HG03025 (cell line): Measurements from ENCODE around the gene ADAMTS9.

Source experiments
- ATAC-seq: cut with Tn5 transposase; IDR thresholded peaks from one replicate; pipeline ENCODE4 v1.9.1; 2021; ENCODE audit warnings: mild to moderate bottlenecking, moderate library complexity; ENCODE audit not compliant: unreplicated experiment, low FRiP score

The ADAMTS9 gene

DNA sequence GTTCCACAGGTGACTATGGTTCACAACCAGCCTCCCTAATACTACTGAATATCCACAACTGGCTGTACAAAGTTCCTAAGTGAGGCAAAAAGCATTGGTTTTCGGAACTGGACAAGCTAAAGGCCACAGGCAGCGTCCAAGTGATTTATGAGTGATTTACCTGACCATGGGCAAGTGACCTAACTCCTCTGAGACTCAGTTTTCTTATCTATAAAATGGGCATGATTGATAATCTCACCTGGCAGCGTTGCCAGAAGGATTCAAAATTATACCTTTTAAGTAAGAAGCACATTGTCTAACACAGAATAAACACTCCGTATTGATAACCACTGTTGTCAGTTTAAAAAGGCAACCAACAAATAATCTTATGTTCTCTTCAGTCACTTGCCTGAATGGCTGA lies 29.8 kb downstream of the ADAMTS9 start:
- no peak for ATAC-seq

DNA sequence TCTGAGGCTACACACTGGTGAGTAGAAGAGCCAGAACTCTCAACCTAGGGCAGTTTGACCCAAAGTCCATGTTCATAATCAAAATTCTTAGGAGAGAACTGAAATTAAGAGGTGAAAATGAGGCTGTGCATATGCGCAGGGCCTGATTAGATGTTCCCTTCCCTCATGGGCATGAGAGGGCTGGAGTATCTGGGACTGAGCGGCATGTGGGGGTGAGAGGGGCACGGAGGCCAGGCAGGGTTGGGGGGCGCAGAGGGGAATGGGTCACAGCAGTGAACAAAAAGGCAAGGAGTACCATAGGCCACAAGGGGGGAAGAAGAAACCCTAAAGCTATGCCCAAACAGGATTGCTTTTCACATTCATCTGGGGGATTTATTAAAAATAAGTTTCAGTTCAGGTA lies 31.3 kb downstream of the ADAMTS9 start:
- no peak for ATAC-seq

DNA sequence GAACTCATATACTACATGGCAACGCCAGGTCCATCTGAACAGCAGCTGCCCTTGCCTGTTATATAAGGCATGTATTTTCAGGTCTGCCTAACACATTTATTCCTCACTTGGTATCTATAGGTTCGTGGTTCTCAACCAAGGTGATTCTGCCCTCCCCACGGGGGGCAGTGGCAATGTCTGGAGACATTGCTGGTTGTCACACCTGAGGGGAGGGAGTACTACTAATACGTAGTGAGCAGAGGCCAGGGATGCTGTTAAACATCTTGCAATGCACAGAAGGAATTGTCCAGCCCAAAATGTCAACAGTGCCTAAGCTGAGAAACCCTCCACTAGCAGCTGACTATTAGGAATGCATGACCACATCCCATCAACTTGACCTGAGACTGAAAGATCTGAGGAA lies 32.6 kb downstream of the ADAMTS9 start:
- no peak for ATAC-seq

DNA sequence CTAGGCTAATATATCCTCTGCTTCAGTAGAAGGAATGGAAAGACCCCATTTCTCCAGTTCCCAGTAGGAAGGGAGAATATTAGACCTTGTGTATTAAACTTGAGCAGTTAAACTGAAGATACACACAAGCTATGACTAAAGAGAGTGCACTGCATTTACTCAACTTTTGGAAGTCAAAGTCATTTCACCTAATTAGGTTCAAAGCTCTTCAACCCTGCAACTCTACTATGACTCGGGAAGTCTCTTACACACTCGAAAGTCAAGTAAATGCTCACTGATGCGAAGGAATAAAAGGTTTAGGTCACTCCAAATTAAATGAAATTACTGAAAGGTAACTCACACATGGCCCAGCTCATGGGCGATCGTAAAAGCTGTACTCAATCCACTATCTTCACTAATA lies 33.8 kb downstream of the ADAMTS9 start:
- no peak for ATAC-seq

DNA sequence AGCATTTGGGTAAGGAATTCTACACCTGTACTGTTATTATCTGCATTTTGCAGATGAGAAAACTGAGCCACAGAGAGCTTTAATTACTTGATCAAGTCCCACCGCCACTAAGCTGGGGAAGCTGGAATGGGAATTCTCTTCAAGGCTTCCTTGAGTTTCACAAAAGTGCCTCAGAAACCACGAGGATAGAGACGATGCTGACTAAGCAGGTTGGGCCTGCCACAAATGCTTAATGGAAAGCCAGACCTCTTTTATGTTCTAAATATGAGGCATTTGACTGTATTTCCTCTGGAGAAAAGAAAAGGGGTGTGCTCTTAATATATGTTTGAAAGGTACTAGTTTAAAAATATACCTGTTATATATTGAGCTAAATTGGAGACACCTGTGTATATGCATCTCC lies 34.7 kb downstream of the ADAMTS9 start:
- no peak for ATAC-seq

DNA sequence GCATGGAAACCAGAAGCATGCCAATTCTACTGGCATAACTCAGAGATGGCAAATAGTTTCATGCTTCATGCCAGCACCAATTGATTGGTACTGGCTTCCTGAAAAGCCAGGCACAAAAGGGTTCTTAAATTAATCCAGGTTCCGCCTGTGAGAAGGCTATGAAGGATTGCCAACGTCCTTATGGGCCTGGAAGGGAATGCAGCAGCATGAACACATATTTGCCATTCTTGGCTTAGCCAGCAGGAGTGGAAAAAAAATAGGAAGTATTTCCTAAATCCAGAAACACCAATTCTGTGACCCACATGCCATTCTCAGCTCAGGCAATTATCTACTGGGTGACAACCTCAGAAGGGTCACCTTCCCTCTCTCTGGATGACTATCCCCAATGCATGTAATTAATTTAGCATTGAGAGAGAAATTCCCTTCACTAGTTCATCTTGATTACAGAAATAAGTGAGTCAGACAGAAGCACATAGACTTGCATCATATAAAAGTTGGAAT lies 36.0 kb downstream of the ADAMTS9 start:
- ATAC-seq: no peak

DNA sequence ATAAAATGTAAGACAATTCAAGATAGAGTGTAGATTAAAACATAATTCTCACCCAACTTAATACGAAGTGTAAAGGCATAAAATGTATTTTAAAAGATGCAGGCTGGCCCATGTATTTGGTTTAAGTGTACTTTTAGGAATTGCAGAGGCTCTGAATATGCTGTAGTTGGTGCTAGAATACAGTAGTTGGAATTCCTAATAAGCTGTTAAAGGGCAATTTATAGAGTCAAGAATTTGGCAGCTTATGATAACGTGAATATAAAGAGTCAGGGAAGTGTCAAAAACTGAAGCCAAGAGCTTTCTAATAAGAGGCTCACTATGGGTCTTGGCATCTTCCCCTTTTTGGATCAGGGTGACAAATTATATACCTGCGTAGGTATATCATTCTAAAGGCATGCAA lies 36.5 kb downstream of the ADAMTS9 start:
- ATAC-seq: no peak

DNA sequence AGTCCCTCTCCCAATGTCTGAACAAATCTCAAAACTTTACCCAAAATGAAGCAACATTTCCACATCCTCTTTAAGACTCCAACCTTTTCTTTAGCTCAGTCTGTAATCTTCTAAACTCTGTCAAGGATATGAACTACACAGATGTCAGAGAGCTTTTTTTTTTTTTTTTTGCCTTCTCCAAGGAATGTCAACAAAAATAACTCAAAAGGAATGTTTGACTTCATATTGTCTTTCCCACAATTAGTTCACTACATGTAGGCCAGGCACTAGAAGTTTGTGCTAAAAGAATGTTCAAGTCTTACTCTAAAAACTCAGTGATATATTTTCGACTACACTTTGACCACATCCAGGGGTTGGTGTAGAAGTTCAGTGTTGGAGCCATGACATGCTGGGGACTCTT lies 37.1 kb downstream of the ADAMTS9 start:
- ATAC-seq: no peak

DNA sequence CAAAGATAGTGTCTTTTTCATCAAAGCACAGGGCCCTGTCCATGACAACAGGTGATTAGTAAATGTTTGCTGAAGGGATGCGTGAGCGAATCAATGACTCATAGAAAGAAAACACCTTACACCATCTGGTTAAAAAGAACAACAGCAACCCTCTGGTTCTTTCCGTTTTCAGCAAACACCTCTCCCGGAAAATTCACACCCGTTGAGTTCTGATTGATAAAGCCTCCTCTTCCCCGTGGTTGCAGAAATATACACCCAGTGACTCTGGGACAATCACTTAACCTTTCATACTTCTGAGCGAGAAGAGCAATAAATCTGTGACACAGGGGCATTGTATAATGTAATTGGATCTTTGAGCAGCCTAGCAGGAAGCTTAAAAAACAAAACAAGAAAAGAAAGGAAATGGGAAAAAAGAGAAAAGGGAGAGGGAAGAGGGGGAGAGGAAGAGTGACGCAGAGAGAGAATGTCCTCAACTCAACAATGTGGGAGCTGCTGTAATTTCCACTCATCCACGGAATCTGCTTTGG lies 37.6 kb downstream of the ADAMTS9 start:
- ATAC-seq: no peak

DNA sequence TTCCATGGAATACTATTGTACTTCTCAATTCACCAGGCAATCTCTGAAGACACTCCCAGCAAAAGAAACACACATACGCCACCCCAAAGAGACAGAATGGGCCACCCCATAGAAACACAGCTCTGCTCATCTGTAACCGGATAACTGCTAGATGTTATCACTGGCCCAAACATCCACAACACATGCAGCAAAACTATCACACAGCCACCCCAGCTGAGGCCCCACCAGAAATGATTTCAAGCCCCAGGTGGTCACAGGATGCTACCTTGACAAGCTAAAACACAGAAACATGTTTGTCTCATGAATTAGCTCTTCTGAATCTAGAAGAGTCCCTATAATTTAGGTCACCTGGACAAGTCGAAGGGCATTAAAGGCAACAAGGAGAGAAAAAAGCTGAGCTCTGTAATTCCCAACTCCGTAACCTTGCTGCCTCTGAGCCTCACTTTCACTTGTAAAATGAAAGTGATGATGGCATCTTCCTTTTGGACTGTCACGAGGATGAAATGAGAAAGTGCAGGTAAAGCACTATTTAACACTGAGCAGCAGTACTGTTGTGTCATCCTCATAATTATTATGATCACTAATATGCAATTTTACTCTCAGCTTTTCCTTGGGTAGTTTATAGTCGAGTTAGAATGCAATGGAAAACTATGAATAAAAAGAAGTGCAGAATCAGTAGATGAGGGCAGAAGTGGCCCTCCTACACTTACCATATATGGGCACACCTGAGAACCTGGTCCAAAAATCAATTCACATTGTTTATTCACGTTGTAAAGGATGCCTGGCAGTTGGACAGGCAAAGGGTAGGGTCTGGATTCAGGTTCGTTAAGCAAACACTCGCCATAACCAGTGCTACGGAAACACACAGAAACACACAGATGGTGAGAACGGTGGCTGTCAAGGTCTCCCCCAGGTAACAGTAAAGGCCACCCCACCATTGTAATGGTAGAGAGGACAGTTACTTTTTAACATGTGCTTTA lies 38.6 kb downstream of the ADAMTS9 start:
- ATAC-seq: no peak

DNA sequence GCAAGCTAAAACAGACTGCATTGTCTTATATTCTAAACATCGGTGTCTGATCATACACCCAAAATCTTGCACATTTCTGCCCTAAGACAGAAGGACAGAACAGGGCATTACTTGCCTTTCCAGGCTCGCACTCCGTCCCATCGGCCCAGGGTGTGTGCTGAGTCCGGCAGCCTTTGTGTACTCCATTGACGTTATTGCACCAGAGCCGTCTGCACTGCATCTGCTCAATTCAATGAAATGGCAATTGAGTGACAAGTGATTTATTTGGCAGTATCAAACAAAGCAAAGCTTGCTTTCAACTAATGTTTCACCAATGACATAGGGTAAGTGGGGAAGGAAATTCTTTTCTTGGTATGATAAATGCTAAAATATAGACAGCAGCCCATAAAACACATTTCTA lies 40.0 kb downstream of the ADAMTS9 start:
- ATAC-seq: no peak

DNA sequence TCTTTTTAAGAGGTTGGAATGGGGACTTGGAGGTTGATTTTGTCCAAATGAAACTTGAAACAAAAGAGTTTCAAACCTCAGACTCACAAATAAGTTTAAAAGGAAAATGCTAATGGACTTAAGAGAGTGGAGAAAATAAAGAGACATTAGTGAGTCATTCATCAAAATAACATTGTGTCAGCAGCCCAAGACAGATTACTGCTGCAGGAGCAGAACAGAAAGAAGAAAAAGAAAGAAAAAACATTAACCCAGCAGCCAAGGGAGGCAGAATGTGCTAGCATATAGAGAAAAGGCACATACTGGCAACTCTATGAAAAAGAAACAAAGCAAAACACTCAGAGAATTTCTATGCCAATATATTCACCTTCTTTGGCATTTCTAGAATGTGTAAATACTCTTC lies 42.6 kb downstream of the ADAMTS9 start:
- no peak for ATAC-seq

DNA sequence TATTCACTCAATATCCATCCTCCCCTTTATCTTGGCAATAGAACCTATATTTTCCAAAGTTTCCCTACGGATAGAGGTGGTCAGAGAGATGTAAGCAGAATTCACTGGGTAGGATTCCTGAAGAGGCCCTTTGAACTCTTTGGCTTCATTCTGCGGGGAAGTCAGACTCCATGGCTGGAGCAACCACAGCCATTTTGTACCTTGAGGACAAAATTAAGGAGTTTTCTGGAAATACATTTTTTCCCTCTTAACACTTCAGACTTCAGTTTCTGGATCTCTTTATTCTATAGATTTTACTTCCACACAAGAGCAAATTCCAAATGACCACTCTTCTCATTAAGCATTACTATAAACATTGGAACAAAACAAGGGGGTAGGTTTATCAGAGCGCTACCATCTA lies 43.3 kb downstream of the ADAMTS9 start:
- no peak for ATAC-seq

DNA sequence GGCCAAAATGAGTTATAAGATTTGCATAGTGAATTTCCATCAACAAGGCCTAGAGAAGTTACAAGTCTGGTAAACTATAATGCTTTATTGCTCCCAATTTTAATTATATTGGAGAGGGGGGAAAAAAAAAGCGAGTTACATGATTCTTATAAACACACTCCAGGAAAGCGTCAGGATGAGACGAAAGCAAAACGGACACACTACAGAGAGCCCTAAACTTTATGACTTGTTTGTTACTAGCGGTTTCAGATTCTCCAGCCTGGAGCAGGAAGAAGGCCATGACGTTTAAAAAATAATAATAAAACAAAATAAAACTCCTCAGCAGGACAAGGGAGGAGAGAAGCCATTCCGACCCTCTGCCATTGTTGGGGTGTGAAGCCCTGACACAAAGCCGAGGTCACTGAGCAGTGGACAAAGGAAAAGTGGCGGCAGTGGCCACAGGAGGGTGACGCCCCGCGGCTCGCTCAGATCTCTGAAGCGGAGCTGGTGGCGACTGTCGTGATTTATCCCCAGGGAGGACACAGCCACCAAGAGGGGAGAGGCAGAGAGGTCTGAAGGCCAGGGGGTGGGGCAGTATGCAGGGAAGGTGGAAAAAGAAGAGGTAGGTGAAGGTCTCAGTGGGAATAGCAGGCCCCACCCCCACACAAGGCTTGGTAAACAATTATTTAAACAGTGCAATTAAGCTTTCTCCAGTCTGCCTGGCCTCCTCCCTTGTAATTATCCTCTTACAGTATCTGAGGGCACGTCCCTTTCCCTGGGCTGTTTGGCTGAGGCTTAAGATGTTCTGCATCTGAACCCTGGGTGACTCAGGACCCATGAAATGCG lies 45.3 kb downstream of the ADAMTS9 start:
- no peak for ATAC-seq

DNA sequence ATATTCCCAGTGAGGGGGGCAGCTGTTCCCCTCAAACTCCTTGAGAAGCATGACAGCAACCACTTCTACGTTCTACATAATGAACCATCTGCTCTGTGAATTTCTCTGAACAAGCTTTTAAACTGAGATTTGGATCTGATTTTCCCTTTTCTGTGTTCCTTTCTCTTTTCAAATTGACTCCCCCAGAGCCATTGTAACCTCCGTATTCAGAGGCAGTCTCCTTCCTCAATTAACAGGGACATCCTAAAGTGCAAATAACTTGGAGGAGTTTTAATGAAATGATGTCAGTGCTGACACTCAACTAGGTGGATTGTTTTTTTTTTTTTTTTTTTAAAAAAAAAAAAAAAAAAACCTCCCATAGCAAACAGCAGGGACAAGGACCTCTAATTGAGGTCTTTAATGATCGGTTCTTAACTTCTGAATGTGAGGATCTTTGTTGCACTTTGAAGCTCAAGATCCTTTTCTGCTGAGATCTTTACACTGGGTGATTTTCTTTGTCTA lies 48.8 kb downstream of the ADAMTS9 start:
- ATAC-seq: no peak

DNA sequence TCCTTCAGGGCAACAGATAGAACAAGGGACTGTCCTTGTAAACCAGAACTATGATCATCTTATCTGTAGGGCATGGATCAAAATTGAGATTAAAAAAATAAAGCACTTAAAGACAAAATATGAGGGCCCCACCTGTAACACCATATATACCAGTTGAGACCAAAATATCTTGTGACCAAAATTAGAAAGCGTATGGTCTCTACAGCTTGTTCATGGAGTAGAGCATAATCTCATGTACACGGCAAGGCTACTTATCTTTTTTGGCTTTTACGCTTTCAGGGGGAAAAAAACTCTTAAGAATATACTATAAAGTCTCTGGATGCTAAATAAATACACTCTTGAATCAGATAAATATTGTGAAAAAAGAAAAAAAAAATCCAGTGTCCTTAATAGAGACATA lies 49.3 kb downstream of the ADAMTS9 start:
- no peak for ATAC-seq

DNA sequence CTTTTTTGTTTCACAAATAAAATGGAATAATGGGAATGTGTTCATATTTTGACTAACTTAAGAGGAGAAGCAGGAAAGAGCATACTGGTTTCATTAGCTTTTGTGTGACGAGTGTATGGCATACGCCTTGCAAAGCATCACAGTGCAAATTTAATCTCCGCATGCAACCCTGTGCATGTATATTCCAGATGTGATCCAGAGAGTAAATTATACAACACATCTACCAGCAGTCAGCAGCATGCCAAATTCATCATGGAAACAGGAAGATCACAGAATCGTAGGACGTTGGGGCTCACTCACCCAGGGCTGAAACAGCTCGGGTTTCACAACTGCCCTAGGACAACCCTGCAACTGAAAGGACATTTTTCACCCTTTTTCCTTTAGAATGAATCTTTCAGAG lies 53.4 kb downstream of the ADAMTS9 start:
- no peak for ATAC-seq

DNA sequence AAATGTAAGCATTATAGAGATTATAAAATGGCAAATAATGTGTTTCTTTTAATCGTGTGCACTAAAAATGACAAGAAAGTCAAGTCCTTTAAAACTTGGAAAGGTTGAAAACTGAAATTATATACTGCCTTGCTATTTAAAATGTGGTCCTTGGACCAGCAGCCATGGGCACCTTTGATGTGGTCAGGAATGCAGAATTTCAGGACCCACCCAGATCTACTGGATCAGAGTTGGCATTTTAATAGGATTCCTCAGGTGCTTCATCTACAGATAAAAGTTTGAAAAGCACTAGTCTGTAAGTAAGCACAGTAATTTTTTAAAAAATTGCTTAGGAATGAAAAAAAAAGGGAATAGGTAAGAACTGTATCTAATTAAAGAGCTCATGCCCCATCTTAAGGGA lies 55.8 kb downstream of the ADAMTS9 start:
- ATAC-seq: no peak

DNA sequence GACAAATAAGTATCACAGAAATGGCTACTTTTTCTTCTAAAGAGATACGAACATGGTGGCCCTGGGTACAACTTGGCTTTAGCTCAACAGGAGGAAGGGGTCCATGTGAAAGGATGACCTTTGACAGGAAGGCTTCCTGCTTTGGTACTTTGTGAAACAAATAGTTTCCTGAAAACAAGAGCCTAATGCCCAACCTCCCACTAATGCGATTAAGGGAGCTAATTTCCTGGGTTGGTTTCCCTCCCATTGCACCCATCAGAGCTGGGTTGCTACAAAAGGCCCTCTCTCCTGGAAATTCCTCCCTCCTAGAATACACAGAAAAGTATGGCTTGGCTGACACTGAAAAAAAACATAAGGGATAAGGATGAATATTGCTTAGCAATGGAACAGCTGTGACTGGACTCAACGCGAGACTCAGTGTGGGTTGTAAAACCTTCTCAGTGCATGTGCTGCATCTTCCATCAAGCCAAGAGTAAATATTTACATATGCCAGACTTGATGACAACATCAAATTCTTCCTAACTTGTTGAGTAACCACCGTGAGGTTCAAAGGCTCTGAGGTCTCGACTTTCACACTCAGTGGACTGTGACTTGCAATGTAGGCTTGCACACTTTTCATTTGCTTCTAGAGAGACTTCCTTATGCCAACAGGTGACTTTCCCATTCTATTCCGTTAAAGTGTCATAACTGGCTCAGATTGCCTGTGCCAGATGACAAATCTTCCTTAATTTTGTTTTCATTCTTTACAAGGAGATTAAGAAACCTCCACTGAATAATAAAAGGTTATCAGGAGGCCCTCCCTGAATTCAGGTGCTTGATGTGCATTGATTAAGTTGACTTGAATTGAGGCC lies 60.1 kb downstream of the ADAMTS9 start:
- ATAC-seq: no peak

DNA sequence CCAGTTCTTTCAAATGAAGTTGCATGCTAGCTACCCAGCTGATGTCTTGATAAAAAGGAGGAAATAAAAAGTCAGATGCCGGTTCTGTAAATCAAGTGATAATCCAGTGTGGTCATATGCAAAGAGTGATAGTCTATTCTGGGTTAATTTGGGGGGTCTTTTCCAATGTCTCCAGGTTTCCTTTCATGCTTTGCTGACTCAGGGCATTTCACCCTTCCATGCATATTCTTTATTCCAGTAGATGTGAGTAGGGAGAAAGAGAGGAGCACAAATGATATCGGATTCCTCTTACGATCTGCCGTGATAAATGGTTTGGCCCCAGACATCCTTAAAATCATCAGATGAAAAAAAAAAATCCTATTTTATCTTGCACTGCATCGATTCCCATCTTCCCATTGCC lies 60.8 kb downstream of the ADAMTS9 start:
- no peak for ATAC-seq
